ENCODE measurements around the gene NRXN3. TPM values are rescaled to one million over a fixed set of nuclear protein-coding genes. Genes with fewer than 3 reads are reported as not detected.

NRXN3 gene
- total RNA-seq, 2 experiments from 2014 or later: not detected

DNA sequence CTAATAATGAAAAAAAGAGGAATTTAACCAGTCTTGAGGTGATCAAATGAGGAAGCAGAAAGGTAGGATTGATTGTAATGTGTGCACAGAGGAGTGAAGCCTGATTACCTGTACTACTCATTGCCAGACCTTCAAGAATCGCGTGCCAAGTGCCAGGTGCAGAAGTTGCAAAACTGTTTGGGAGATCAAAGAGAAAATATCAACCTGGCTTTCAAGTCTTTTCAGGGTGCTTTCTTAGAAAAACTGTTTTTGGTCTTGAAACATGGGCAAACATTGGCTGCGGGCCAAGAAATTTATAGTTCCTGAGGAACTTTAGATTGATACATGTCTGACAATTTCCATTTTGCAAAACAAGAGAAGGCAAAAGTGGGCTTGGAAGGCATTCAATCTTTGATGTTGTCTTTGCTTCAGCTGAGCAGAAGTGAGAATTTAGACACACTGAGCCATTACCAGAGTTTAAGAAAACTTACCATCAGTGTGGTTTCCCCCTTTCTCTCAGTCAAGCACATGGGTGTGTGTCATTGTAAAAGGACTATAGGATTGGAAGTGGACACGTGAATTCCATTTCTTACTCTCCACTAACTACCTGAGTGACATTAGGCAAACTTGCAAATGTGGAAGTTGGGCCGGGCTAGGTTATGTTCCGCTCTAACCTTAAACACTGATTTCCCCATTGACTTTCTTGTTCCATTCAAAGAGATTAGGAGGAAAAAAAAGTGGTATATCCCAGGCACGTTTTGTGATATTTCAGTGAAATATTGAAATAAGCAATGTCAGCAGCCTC lies 1555.0 kb downstream of the NRXN3 start:
- CTCF ChIA-PET (ENCODE audit: unreplicated experiment): no interaction called here
- intact Hi-C loops (cut with micrococcal nuclease; ENCODE audit: unreplicated experiment): no loop called here
- H3K79me2 ChIP-seq (ENCODE audit: insufficient read depth, low read depth, low read length): no peaks in the 10 kb centered on the region
- no peak overlapping the region for H3K4me2 ChIP-seq (ENCODE audit: low read length)
- H4K20me1 ChIP-seq (ENCODE audit: insufficient read depth, low read length): no peaks in the 10 kb centered on the region
- no TSS peak for BruUV-seq (replicated peaks)
- H3K9me3 ChIP-seq (ENCODE audit: low read length): no peaks in the 10 kb centered on the region
- no peaks in the 10 kb centered on the region for H3K9me2 ChIP-seq (ENCODE audit: insufficient read depth, low read length)
- POLR2A ChIA-PET: no interaction called here
- no peak overlapping the region for H2AFZ ChIP-seq (ENCODE audit: low read length)
- H3K4me1 ChIP-seq (ENCODE audit: insufficient read depth, low read length, poor library complexity, severe bottlenecking): no peaks in the 10 kb centered on the region
- TF ChIP-seq, protein P1, sequence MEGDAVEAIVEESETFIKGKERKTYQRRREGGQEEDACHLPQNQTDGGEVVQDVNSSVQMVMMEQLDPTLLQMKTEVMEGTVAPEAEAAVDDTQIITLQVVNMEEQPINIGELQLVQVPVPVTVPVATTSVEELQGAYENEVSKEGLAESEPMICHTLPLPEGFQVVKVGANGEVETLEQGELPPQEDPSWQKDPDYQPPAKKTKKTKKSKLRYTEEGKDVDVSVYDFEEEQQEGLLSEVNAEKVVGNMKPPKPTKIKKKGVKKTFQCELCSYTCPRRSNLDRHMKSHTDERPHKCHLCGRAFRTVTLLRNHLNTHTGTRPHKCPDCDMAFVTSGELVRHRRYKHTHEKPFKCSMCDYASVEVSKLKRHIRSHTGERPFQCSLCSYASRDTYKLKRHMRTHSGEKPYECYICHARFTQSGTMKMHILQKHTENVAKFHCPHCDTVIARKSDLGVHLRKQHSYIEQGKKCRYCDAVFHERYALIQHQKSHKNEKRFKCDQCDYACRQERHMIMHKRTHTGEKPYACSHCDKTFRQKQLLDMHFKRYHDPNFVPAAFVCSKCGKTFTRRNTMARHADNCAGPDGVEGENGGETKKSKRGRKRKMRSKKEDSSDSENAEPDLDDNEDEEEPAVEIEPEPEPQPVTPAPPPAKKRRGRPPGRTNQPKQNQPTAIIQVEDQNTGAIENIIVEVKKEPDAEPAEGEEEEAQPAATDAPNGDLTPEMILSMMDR (conservative IDR thresholded peaks at IDR 0.05; ENCODE audit: low read length): no peak
- TF ChIP-seq EZH2phosphoT487 (IDR thresholded peaks at IDR 0.05; ENCODE audit: borderline replicate concordance, low read depth, low read length): no peak
- no peak for DNase-seq (ENCODE audit: low spot score)
- H3K36me3 ChIP-seq (ENCODE audit: insufficient read depth, low read length): no peaks in the 10 kb centered on the region
- H3K27ac ChIP-seq (ENCODE audit: low read depth, low read length, poor library complexity, severe bottlenecking): no peak overlapping the region
- no peak overlapping the region for H3K4me3 ChIP-seq (ENCODE audit: low read depth, low read length, poor library complexity, severe bottlenecking)

DNA sequence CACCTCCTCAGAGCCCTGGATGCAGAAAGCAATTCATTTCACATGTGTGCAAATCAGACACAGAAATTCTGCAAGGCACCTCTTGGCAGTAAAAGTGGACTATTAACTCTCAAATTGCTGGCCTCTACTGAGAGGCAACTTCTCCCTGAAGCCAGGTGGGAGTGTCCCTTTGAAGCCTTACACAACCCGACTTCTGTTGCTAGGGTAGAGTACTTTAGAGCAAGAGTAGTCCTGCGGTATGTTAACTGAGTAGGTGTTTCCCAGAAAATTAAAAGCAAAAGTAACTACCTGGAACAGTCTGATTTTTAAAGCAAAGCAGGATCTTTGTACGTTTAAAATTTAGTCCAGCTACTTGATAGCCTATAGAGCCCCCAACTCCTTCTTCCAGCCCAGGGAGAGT lies 1557.7 kb downstream of the NRXN3 start:
- H3K9me3 ChIP-seq (ENCODE audit: low read length): no peaks in the 10 kb centered on the region
- no peak overlapping the region for H3K27ac ChIP-seq (ENCODE audit: low read depth, low read length, poor library complexity, severe bottlenecking)
- no peaks in the 10 kb centered on the region for H3K9me2 ChIP-seq (ENCODE audit: insufficient read depth, low read length)
- H2AFZ ChIP-seq (ENCODE audit: low read length): no peak overlapping the region
- no peaks in the 10 kb centered on the region for H3K36me3 ChIP-seq (ENCODE audit: insufficient read depth, low read length)
- POLR2A ChIA-PET: interaction anchor here (0.6 kb wide), 1 partner anchor 349 kb away, joined by 6 read pairs; no protein-coding TSS in a partner anchor
- H4K20me1 ChIP-seq (ENCODE audit: insufficient read depth, low read length): no peaks in the 10 kb centered on the region
- CTCF ChIA-PET (ENCODE audit: unreplicated experiment): no interaction called here
- BruUV-seq (replicated peaks): no TSS peak
- TF ChIP-seq, protein P1 (conservative IDR thresholded peaks at IDR 0.05; ENCODE audit: low read length): no peak
- no peak for TF ChIP-seq EZH2phosphoT487 (IDR thresholded peaks at IDR 0.05; ENCODE audit: borderline replicate concordance, low read depth, low read length)
- DNase-seq (ENCODE audit: low spot score): no peak
- H3K4me2 ChIP-seq (ENCODE audit: low read length): no peak overlapping the region
- H3K4me1 ChIP-seq (ENCODE audit: insufficient read depth, low read length, poor library complexity, severe bottlenecking): no peaks in the 10 kb centered on the region
- no peaks in the 10 kb centered on the region for H3K79me2 ChIP-seq (ENCODE audit: insufficient read depth, low read depth, low read length)
- H3K4me3 ChIP-seq (ENCODE audit: low read depth, low read length, poor library complexity, severe bottlenecking): no peak overlapping the region
- intact Hi-C loops (cut with micrococcal nuclease; ENCODE audit: unreplicated experiment): no loop called here

DNA sequence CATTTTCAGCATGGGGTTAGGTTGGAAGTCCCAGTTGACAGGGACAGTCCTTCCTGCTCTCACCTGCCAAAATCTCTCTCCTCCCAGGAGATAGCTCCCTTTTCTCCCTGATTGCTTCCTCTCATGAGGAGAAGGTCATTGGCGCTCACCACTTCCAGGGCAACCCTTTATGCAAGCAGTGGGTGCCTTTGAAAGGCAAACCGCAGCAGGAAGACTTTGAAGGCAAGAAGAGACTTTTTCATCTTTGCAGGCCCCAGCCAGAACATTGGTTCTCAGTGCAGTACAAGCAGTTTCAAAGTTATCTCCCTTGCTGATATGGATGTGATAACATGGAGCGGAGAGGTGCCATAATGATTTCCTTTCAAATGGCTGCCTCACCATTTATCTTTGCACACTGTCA lies 1558.2 kb downstream of the NRXN3 start:
- Histone ChIP-seq H3K79me2 (ENCODE audit: insufficient read depth, low read depth, low read length) (no peaks in the 10 kb centered on the region), H3K9me3 (ENCODE audit: low read length) (no peaks in the 10 kb centered on the region), H2AFZ (ENCODE audit: low read length) (no peak overlapping the region), H3K4me1 (ENCODE audit: insufficient read depth, low read length, poor library complexity, severe bottlenecking) (no peaks in the 10 kb centered on the region), H3K4me3 (ENCODE audit: low read depth, low read length, poor library complexity, severe bottlenecking) (no peak overlapping the region), H4K20me1 (ENCODE audit: insufficient read depth, low read length) (no peaks in the 10 kb centered on the region), H3K4me2 (ENCODE audit: low read length) (no peak overlapping the region), H3K36me3 (ENCODE audit: insufficient read depth, low read length) (no peaks in the 10 kb centered on the region), H3K9me2 (ENCODE audit: insufficient read depth, low read length) (no peaks in the 10 kb centered on the region), H3K27ac (ENCODE audit: low read depth, low read length, poor library complexity, severe bottlenecking) (no peak overlapping the region)
- CTCF ChIA-PET (ENCODE audit: unreplicated experiment): no interaction called here
- POLR2A ChIA-PET: interaction anchor here (0.6 kb wide), 1 partner anchor 350 kb away, joined by 6 read pairs; no protein-coding TSS in a partner anchor
- no TSS peak for BruUV-seq (replicated peaks)
- no peak for DNase-seq (ENCODE audit: low spot score)
- TF ChIP-seq, protein P1 (conservative IDR thresholded peaks at IDR 0.05; ENCODE audit: low read length): no peak
- TF ChIP-seq EZH2phosphoT487 (IDR thresholded peaks at IDR 0.05; ENCODE audit: borderline replicate concordance, low read depth, low read length): no peak
- intact Hi-C loops (cut with micrococcal nuclease; ENCODE audit: unreplicated experiment): no loop called here
